ENCODE measurements around the gene UNG. TPM values are rescaled to one million over a fixed set of nuclear protein-coding genes. Genes with fewer than 3 reads are reported as not detected.

Gene UNG
- total RNA-seq, 1 donor: 30.8 TPM

- no peak for TF ChIP-seq CTCF (IDR thresholded peaks at IDR 0.05; ENCODE audit: insufficient read depth, low read length)
- DNase-seq (ENCODE audit: low read depth): no peak
- H3K4me3 ChIP-seq (ENCODE audit: low read depth, low read length): no peak overlapping the region
Measured at GRCh38 chr12:109069307-109070271, 27.8 kb upstream of the UNG start.

GRCh38 chr12:109074866-109075265 lies 22.5 kb upstream of the UNG start:
- DNase-seq (ENCODE audit: low read depth): no peak
- TF ChIP-seq CTCF (IDR thresholded peaks at IDR 0.05; ENCODE audit: insufficient read depth, low read length): no peak
- no peak overlapping the region for H3K4me3 ChIP-seq (ENCODE audit: low read depth, low read length)

- no peak for TF ChIP-seq CTCF (IDR thresholded peaks at IDR 0.05; ENCODE audit: insufficient read depth, low read length)
- DNase-seq (ENCODE audit: low read depth): no peak
- no peak overlapping the region for H3K4me3 ChIP-seq (ENCODE audit: low read depth, low read length)
Measured at GRCh38 chr12:109082751-109083150, 14.6 kb upstream of the UNG start.

- DNase-seq (ENCODE audit: low read depth): no peak
- no peak for TF ChIP-seq CTCF (IDR thresholded peaks at IDR 0.05; ENCODE audit: insufficient read depth, low read length)
- H3K4me3 ChIP-seq (ENCODE audit: low read depth, low read length): no peak overlapping the region
Measured at GRCh38 chr12:109084425-109084824, 13.0 kb upstream of the UNG start.

- no peak for TF ChIP-seq CTCF (IDR thresholded peaks at IDR 0.05; ENCODE audit: insufficient read depth, low read length)
- no peak overlapping the region for H3K4me3 ChIP-seq (ENCODE audit: low read depth, low read length)
- no peak for DNase-seq (ENCODE audit: low read depth)
Measured at GRCh38 chr12:109085590-109085989, 11.8 kb upstream of the UNG start.

GRCh38 chr12:109087250-109087649 lies 10.1 kb upstream of the UNG start:
- no peak for TF ChIP-seq CTCF (IDR thresholded peaks at IDR 0.05; ENCODE audit: insufficient read depth, low read length)
- no peak for DNase-seq (ENCODE audit: low read depth)
- no peak overlapping the region for H3K4me3 ChIP-seq (ENCODE audit: low read depth, low read length)

Measured in fibroblast of the aortic adventitia (primary cell).